GM18520 (cell line): ENCODE measurements around the gene MAG.
"Not testable (repeated sequence)": the region's sequence is repeated elsewhere in the genome, so short reads cannot be mapped to it uniquely, and the experiment has no call there.

Source experiments
- ATAC-seq: cut with Tn5 transposase; IDR thresholded peaks from one replicate; pipeline ENCODE4 v1.9.1; 2021; ENCODE audit not compliant: unreplicated experiment

Gene MAG

DNA sequence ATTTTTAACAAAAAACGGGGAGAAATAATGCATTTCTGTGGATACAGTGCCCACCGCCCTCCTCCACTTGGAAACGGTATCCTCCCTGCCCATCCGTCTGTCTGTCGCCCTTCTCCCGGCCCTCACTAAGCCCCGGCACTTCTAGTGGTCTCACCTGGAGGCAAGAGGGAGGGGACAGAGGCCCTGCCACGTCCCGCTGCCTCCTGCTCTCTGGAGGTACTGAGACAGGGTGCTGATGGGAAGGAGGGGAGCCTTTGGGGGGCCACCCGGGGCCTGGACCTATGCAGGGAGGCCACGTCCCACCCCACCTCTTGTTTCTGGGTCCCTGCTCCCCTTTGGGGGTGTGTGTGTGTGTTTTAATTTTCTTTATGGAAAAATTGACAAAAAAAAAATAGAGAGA lies 12.6 kb upstream of the MAG start:
- no peak for ATAC-seq

DNA sequence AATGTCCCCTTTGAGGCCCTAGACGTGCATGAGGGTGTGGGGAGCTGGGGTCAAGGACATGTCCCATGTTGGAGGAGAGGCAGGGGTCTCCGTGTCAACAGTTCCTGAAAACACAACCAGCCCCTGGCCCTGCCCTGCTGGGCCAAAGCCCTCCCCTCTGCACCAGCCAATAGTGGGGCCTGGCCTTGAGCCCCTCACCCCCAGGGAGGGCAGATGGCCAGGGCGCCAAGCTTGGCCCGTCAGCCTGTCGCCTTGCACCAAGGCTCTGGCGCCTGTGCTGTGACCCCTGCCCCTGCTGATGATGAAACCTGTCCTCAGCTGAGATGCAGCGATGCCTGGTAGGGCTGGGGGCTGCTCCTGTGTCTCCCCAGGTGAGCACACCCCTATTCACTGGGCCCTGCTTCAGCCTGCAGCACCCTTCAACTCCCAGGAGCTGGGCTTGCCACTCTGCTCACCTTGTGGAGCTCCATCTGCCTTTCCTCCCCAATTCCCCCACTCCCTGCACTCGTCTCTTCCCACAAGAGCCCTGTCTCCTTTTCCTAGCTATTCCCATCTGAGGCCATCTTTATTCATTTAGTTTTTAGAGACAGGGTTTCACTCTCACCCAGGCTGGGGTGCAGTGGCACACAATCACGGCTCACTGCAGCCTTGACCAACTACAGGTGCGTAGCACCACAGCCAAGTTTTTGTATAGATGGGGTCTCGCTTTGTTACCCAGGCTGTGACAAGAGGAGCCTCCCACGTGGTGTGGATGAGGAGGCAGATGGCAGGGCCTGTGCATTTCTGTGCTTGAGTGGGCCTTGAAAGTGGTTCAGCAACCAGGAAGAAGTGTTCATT lies 11.8 kb upstream of the MAG start:
- no peak for ATAC-seq

DNA sequence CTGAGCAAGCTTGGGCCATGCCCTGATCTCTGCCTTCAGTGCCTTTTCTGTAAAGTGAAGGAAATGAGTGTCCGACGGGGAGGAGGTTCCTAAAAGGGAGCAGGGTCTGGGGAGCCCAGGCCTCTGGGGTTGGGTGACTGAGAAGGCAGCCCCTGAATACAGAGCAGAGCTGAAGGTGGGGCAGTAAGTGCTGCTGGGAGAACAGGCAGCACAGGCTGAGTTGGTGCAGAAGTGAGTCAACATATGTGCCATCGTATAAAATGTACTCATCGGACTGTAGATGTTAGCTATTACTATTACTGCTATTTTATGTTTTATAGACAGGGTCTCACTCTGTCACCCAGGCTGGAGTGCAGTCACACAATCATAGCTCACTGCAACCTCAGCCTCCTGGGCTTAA lies 10.7 kb upstream of the MAG start:
- ATAC-seq, result no peak

DNA sequence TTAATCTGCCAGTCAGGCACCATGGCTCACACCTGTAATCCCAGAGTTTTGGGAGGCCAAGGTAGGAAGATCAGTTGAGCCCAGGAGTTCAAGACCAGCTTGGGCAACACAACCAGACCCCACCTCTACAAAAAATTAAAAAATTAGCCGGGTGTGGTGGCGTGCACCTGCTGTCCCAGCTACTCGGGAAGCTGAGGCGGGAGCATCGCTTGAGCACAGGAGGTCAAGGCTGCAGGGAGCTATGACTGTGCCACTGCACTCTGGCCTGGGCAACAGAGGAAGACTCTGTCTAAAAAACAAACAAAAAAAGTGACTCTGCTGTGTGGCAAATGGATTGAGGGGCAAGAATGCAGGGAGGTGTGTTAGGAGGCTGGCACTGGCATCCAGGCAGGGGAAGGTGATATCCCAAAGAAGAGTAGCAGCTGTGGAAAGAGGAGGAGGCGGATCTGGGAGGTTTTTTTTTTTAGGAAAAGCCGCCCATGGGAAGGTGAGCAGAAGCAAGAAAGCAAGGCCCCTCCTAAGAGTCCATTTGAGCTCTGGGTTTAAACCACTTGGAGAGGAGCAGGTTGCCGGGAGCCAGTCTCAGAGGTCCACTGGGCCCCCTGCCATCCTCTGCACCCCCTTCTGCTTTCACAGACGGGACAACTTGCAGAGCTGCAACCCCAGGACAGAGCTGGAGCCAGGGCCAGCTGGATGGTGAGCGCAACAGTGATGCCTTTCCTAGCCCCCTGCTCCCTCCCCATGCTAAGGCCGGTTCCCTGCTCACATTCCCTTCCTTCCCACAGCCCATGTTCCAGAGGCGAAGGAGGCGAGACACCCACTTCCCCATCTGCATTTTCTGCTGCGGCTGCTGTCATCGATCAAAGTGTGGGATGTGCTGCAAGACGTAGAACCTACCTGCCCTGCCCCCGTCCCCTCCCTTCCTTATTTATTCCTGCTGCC lies 7.5 kb upstream of the MAG start:
- ATAC-seq, result no peak

DNA sequence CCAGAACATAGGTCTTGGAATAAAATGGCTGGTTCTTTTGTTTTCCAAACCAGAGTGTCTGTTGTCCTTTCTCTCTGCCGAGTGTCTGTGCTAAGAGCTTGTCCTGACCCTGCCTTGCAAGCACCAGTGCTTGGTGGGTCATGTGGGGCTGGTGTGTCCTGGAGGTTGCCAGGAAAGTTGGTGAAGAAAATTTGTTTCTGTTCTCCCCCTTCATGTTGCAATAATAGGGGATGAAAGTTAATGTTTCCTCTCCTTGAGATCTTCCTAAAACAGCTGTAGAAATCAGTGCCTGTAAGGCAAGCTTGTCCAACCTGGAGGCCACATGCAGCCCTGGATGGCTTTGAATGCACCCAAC lies 6.9 kb upstream of the MAG start:
- ATAC-seq, result no peak

DNA sequence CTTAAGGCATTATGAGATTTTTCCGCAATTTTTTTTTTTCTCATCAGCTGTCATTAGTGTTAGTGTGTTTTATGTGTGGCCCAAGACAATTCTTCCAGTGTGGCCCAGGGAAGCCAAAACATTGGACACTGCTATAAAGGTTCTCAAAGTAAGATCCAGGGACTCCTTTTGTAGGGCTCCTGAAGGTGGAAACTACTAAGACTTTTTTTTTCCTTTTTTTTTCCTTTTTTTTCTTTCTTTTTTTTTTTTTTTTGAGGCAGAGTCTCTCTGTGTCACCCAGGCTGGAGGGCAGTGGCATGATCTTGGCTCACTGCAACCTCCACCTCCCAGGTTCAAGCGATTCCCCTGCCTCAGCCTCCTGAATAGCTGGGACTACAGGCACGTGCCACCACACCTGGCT lies 6.5 kb upstream of the MAG start:
- ATAC-seq, result not testable (repeated sequence)

DNA sequence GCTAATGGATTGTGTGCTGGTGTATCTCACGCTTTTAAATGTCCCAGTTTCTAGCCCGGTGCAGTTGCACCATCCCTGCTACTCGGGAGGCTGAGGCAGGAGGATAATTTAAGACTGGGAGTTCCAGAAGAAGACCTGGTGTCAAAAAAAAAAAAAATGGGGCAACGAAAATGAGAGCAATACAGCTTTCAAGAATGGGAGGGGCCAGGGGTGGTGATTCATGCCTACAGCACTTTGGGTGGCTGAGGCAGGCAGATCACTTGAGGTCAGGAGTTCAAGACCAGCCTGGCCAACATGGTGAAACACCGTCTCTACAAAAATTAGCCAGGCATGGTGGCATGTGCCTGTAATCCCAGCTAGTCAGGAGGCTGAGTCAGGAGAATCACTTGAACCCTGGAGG lies 5.9 kb upstream of the MAG start:
- not testable (repeated sequence) for ATAC-seq

DNA sequence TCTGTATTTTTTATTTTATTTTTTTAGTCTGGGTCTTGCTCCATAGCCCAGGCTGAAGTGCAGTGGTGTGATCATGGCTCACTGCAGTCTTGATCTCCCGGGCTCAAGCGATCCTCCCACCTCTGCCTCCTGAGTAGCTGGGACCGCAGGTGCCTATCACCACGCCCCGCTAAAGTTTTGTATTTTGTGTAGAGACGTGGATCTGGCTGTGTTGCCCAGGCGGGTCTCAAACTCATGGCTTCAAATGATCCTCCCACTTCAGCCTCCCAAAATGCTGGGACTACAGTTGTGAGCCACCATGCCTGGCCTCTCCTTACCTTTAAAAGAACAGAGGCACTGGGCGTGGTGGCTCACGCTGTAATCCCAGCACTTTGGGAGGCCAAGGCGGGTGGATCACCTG lies 4.2 kb upstream of the MAG start:
- no peak for ATAC-seq

DNA sequence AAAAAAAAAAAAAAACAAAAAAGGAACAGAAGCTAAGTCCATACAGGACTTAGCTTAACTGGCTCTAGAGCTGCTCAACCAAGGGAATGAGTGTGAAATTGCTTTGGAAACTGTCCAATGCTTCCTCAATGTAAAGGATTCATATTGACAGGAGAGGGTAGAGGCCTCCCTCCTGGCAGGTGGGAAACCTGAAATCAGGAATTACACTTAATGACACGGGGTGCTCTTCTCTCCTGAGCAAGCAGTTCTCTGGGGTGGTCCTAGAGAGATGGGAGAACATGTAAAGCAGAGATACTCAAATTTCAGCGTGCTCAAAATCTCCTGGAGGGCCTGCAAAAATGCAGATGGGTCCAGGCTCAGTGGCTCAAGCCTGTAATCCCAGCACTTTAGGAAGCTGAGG lies 3.6 kb upstream of the MAG start:
- ATAC-seq, result no peak

DNA sequence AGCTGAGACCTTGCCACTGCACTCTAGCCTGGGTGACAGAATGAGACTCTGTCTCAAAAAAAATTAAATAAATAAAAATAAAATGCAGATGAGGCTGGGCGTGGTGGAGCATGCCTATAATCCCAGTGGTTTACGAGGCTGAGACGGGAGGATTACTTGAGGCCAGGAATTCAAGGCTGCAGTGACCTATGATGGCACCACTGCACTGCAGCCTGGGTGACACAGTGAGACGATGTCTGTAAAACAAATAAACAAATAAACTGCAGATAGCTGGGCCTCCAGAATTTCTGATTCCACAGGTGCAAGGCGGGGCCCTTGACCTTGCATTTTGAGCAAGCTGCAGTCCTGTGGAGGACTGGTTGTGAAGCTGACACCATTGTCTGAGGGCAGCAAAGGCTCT lies 3.1 kb upstream of the MAG start:
- ATAC-seq, result no peak

DNA sequence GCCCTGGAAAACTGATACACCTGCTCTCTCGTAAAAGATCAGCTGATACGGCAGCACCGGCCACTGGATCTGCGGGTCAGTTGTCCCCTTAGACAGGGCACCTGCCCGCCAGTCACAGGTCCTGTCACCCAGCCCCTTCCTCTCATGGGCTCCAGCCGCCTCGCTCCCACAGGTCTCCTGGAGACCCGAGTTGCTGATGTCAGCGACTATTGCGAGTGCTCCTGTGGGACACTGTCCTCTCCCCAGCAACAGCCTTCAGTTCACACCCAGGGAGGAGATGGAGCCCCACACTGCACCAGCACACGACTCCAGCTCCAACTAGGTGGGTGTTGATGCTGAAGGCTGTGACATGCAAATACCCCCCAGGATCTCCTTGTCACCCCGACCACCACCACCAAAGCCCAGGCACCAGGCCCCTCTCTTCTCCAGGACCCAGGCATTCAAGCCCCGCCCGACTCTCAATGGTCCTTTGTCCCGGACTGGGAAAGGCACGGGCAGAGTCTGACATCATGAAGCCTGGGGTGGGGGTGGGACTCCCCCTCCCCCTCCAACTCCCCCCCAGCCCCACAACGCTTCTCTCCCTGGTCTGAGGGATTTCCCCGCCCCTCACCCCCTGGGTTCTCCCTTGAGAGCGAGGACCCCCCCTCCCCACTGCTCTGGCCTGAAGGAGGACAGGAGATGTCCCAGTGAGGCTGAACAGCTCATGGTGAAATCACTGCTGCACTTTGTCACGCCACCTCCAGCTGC lies 1.4 kb upstream of the MAG start:
- no peak for ATAC-seq

DNA sequence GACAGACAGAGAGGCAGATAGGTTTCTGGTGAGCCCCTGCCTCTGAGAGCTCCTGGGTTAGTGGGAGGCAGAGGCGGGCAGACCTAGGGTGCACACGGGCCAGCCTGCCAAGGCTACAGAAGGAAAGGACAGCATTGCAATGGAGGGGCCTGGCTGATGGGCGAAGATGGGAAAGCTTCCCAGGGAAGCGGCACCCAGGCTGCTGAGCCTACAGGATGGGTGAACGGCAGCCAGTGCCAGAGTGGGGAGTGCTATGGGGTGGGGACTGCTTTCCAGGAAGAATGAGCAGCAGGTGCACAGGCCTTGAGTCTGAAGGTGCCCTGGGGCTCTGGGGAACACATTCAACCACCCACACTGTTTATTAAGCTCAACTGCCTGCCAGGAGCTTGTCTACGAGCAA lies 702 bp upstream of the MAG start:
- no peak for ATAC-seq

DNA sequence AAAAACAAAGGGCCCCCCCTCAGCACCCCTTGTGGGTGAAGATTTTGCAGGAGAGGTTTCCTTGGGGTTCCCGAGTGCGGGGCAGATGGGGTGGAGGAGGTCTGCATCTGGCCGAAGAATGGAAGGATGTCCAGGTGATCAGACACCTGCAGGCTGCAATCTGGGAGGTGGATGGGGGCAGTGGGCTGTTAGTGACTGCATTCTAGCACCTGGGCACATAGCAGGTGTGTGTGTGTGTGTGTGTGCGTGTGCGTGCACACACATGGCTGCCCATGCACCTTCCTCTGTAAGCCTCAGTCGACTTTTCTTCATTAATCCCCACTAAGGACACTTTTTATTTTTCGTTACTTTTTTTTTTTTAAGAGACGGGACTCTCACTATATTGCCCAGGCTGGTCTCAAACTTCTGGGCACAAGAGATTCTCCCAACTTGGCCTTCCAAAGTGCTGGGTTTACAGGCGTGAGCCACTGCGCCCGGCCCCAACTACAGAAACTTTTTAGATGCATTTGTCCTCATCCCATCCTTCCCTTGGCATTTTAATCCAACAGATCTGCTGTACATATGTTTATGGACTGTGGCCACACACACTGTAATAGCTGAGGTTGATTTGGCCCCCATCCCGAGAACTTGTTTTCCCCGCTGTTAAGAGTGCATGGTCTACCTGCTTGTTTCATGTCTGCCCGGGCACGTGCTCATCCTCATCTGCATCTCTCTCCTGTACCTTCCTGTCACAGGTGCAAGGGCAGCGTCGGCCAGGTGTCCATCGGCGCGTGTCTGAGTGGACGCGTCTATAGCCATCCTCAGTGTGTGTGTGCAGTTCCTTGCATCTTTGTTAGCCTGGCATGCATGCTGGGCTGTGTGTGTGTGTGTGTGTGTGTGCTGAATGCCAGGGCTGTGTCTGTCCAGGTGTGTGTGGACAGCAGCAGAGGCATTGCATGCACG lies 731 bp downstream of the MAG start:
- no peak for ATAC-seq

DNA sequence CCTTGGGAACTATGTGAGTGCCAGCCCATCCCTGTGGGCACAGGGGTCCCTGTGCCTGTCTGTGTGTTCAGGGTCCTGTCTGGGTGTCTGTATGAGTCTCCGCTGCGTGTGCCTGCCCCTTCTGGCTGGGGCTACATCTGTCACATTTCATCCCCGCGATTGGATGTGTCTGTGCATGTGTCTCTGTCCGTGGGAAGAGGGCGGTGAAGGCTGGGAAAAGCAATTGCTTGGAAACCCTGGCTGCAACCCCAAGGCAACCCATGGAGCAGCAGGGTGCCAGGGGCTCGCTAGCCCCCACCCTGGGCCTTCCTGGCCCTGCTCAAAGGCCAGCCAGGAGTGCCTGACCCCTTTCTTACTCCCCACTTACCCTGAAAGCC lies 1.4 kb downstream of the MAG start:
- no peak for ATAC-seq

DNA sequence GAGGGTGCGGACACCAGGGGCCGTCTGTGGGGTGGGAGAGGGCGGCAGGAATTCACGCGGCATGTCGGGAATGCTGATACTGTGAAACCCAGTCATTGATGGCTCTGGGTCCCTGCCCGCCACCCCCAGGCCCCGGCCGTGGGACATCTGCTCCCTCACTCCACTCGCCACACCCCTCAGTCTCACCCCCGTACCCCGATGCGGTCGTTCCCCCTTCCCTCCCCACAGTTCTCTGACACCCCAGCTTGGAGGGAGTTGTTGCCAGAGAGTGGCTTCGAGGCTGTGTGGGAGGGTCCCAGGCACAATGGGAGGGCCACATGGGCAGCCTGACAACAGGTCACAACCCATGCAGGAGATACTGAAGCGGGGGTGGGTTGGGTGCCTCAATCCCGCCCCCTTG lies 1.8 kb downstream of the MAG start:
- no peak for ATAC-seq

DNA sequence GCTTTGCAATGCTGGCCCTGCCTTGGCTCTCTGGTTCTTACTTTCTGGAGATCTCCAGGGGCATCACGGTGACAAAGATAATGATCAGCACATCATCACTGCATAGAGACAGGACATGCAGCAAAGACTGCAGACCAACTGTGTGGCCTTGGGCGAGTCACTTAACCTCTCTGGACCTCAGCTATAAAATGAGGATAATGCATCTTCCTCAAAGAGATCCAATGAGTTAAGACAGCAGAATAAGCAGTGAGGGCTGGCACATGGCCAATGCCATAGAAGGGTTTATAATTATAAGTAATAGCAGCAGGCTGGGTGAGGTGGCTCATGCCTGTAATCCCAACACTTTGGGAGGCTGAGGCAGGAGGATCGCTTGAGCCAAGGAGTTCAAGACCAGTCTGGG lies 2.4 kb downstream of the MAG start:
- ATAC-seq, result no peak

DNA sequence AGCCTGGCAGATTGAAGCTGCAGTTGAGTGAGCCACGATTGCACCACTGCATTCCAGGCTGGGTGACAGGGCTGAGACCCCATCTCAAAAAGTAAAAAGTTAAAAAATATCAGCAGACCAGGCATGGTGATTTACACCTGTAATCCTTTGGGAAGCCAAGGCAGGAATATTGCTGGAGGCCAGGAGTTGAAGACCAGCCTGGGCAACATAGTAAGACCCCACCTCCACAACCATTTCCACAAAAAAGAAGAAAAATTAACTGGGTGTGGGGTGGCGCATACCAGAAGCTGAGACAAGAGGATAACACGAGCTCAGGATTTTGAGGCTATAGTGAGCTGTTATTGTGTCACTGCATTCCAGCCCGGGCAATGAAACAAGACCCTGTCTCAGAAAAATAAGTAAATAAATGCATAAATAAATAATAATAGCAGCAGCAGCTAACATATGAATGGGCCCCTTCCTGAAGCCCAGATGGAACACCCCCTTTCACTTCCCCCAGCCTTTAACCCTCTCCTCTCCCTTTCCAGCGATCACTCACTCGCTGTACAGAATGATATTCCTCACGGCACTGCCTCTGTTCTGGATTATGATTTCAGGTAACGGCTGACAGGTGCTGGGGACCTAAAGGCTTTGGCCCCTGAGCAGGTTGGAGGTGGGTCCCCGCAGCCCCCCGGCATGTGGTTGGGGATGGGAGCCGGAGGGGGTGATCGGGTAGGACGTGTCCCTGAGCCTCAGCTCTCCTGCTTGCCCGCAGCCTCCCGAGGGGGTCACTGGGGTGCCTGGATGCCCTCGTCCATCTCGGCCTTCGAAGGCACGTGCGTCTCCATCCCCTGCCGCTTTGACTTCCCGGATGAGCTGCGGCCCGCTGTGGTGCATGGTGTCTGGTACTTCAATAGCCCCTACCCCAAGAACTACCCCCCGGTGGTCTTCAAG lies 3.2 kb downstream of the MAG start:
- ATAC-seq, result no peak

DNA sequence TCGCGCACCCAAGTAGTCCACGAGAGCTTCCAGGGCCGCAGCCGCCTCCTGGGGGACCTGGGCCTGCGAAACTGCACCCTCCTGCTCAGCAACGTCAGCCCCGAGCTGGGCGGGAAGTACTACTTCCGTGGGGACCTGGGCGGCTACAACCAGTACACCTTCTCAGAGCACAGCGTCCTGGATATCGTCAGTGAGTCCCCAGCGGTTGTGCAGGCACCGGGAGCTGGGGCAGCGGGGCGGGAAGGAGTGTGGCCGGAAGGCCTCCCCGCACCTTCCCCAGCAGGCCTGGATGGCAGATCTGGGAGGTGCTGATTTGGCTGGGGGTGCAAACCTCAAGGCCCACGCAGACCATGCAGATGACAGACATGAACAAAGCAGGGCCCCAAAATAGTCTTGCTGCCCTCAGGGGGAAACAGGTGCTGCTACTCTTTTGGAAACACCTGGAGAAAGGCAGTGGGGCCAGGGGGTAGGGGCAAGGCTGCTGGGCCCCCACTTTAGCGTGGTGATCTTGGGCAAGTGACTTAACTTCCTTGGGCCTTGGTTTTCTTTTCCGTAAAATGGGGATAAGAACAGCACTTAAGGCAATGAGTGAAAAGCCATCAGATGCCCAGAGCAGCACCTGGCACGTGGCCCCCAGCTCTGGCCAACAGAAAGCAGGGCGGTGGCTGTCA lies 4.0 kb downstream of the MAG start:
- no peak for ATAC-seq
